Stromal cell of bone marrow (primary cell): ENCODE data around the gene POMGNT1.

Experiments
- DNase-seq: peaks from one replicate; pipeline ENCODE4 v3.0.0-alpha.2; 2012; ENCODE audit warnings: low read depth

POMGNT1 gene

DNA sequence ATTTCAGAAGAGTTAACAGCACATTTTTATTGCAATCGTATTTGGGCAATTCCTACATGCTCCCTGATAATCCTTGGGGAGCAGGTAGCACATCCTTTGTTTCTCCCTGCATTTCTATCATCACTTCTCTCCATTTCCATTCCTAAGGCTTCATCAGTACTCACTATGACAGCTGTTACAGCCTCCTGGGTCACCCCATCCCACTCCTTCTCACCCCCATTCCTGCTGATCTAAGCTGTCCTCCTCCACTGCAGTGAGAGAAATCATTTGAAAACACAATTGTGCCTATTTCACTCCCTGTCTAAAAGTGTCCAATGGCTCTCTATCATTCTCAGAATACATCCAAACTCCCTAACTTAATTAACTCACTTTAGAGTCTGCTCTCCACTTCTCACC, 40.3 kb downstream of the POMGNT1 start:
- DNase-seq, result no peak

GRCh38 chr1:46153732-46154131, 44.5 kb downstream of the POMGNT1 start:
- no peak for DNase-seq

GRCh38 chr1:46153228-46153627, 45.0 kb downstream of the POMGNT1 start:
- DNase-seq, result no peak

GRCh38 chr1:46152016-46152415, 46.2 kb downstream of the POMGNT1 start:
- peak; percentile 64 for DNase-seq

DNA sequence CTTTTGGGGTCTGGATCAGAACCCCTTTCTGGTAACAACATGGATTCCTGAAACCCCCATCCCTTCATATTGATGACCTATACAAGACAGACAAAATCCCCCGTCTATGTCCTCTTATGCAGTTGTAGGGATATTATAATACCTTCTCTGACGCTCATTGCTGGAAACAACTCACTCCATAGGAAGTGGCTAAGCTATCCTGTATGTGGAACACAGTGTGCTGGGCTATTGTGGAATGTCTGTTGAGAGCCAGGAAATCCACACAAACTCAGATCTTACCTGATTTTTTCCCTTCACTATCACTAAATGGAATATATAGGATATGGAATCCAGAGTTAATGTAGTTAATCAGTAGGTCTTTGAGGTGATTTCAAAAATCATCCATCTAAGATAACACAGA, 48.1 kb downstream of the POMGNT1 start:
- no peak for DNase-seq

DNA sequence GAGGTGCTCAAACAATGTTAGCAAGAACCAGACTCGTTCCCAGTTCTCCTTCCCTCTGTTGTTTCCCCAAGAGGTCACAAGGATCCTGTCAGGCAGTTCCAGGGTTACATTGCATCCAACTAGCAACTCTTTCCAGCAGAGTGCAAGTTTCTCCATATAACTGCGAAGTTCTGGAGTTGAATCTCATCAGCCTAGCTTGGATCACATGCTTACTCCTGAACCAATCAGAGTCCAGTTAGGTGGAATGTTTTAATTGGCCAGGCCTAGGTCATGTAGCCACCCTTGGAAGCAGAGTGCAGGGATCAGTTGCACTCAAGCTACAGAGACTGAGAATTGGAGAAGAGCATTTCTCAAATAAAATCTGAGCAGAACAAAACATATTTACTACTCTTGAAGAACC, 49.9 kb downstream of the POMGNT1 start:
- DNase-seq, result no peak
